NCI-H2196 treated with DMSO at 0.1 percent for 48 hours (cell line): ENCODE measurements around the gene WNK2.
"Not testable (repeated sequence)": the region's sequence is repeated elsewhere in the genome, so short reads cannot be mapped to it uniquely, and the experiment has no call there.

Experiments used
- DNase-seq: peaks from one replicate; lab custom pipeline; 2025; ENCODE audit not compliant: unreplicated experiment; lab: John Stamatoyannopoulos, UW

Gene WNK2

GRCh38 chr9:93326056-93326455, 142.1 kb downstream of the WNK2 start:
- DNase-seq, result no peak

DNA sequence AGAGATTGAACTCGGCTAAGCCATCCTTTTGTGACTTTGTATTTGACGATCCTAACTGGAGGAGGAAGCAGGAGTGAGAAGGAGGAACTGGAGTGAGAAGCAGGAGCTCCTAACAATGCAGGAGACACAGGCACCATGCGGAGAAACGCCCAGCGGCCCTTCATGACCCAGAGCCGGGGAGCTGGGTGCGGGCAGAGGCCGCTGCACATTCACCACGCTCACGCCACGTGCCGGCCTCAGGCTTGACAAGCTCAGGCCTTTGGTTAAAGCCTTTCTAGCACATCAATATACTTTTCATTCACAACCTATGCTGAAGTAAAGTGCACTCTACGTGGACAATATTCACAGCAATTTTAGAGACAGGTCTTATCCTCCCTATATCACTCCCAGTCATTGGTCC, 142.7 kb downstream of the WNK2 start:
- no peak for DNase-seq

GRCh38 chr9:93329629-93330280, 145.8 kb downstream of the WNK2 start:
- no peak for DNase-seq

DNA sequence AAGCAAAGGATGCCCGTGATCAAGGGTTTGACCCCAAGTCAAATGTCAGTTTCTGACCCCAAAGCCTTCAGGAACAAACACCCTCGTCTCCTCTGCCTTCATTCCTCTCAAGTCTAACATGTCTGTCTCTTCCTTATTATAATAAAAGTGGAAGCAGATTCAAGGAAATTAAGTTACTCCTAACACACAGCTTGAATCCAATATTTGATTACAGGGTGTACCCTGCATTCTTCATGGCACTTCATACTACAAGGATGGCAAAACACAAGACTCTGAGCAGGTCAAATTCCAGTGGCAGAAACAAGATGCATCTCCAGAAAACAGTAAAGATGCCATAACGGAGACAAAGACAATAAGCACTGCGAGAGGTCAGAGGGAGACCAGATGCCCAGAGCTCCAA, 148.4 kb downstream of the WNK2 start:
- no peak for DNase-seq

- no peak for DNase-seq
Measured at GRCh38 chr9:93336720-93337119, 152.8 kb downstream of the WNK2 start.

DNA sequence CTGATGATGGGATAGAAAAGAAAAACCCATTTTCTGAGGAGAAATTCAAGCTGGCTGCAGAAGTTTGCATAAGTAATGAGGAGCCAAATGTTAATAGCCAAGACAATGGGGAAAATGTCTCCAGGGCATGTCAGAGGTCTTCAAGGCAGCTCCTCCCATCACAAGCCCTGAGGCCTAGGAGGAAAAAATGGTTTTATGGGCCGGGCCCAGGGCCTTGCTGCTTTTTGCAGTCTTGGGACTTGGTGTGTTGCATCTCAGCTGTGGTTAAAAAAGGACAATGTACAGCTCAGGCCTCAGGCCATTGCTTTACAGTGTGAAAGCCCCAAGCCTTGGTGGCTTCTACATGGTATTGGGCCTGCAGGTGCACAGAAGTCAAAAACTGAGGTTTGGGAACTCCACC, 154.3 kb downstream of the WNK2 start:
- not testable (repeated sequence) for DNase-seq

- DNase-seq, result no peak
Measured at GRCh38 chr9:93340091-93340490, 156.2 kb downstream of the WNK2 start.

GRCh38 chr9:93341820-93342219, 157.9 kb downstream of the WNK2 start:
- DNase-seq, result not testable (repeated sequence)

DNA sequence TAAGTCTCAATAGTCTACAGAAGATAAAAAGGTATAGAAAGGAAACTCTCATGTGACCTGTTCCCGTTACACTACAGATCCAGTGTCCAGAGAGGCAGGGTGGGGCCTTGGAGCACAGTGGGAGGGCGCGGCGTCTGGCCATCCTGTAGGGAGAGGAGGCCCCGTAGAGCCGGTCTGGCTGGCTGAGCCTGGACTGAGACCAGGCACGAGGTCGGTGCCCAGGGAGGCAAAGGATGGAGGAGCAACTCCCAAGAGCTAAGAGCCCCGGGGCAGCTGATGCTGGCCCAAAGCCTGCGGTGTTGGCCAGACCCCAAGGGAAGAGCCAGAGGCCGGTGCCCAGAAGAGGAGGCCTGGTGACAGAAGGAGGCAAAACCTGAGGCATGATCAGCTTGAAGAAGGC, 158.5 kb downstream of the WNK2 start:
- not testable (repeated sequence) for DNase-seq

DNA sequence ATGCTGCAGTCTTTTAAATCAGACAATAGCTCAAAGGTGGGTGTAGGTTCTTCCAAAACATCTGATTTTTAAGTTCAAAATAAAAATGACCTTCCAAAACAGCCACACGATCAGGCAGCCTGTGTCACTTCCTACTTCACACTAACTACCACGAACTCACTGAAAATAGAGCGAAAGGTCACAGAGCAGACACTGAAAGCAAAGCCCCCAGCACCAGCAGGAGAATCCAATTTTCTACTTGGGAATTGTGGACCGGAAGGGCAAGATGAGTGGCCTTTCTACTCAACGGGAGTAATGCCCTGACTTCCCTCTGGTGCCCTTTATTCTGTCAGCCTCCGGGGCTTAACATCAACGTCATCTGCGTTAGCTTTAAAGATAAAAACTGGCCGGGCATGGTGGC, 159.7 kb downstream of the WNK2 start:
- DNase-seq, result no peak

GRCh38 chr9:93345643-93346230, 161.8 kb downstream of the WNK2 start:
- DNase-seq, result no peak

- DNase-seq, result no peak
Measured at GRCh38 chr9:93346231-93347112, 162.5 kb downstream of the WNK2 start.

- not testable (repeated sequence) for DNase-seq
Measured at GRCh38 chr9:93347371-93347975, 163.5 kb downstream of the WNK2 start.

GRCh38 chr9:93353413-93354310, 169.7 kb downstream of the WNK2 start:
- DNase-seq, result not testable (repeated sequence)

- DNase-seq, result no peak
Measured at GRCh38 chr9:93354451-93354850, 170.5 kb downstream of the WNK2 start.

- no peak for DNase-seq
Measured at GRCh38 chr9:93355827-93356226, 171.9 kb downstream of the WNK2 start.

DNA sequence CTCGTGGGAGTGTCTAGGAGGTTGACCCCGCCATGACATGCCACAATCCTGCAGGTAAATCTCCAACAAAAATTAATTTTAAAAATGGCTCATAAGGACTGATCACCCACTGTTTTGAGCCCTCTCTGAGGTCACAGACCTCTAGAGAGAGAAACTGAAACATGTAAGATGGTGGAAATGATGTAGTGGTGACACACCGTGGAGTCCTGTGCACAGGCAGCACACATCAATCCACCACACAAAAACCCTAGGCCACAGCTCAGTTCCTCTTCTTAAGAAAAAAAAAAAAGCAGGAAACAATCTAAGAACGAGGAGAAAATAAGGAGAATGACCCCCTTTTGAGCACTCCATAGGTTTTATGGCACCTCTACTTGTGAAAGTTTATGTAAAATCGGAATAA, 173.7 kb downstream of the WNK2 start:
- no peak for DNase-seq

- not testable (repeated sequence) for DNase-seq
Measured at GRCh38 chr9:93359907-93360306, 176.0 kb downstream of the WNK2 start.

- DNase-seq, result no peak
Measured at GRCh38 chr9:93361995-93362394, 178.1 kb downstream of the WNK2 start.

- DNase-seq, result no peak
Measured at GRCh38 chr9:93364734-93365426, 180.9 kb downstream of the WNK2 start.
